DOHH2 (cell line): ENCODE measurements around the gene GZMM.

Experiments
- H3F3A ChIP-seq: fragments of 200-600 bp; sonication (generic), shearing (Covaris generic); 2 replicates; pipeline ENCODE4 v1.6.0; 2016; ENCODE audit warnings: antibody characterized with exemption, mild to moderate bottlenecking; ENCODE audit not compliant: control insufficient read depth, insufficient read depth
- H3K27ac ChIP-seq: fragments of 200-600 bp; sonication (generic); 2 replicates; pipeline ENCODE4 v1.5.1; 2014; ENCODE audit warnings: low read depth, mild to moderate bottlenecking, low read length, moderate library complexity
- H3K27me3 ChIP-seq: fragments of 200-600 bp; sonication (generic); 2 replicates; pipeline ENCODE4 v1.6.1; 2014; ENCODE audit warnings: mild to moderate bottlenecking, low read length, mixed read lengths; ENCODE audit not compliant: control insufficient read depth
- H3K36me3 ChIP-seq: fragments of 200-600 bp; sonication (generic); 2 replicates; pipeline ENCODE4 v1.6.1; 2014; ENCODE audit warnings: mild to moderate bottlenecking, low read length, moderate library complexity, mixed read lengths; ENCODE audit not compliant: control insufficient read depth
- H3K4me1 ChIP-seq: fragments of 200-600 bp; sonication (generic); 2 replicates; pipeline ENCODE4 v1.6.1; 2014; ENCODE audit warnings: mild to moderate bottlenecking, low read length, mixed read lengths; ENCODE audit not compliant: control insufficient read depth
- H3K4me2 ChIP-seq: fragments of 200-600 bp; sonication (generic); 2 replicates; pipeline ENCODE4 v1.6.0; 2014; ENCODE audit warnings: mild to moderate bottlenecking, low read length, moderate library complexity
- H3K4me3 ChIP-seq: fragments of 200-600 bp; sonication (generic); 2 replicates; pipeline ENCODE4 v1.5.1; 2014; ENCODE audit warnings: mild to moderate bottlenecking, low read length, mixed read lengths
- H3K79me2 ChIP-seq: fragments of 200-600 bp; sonication (generic); 2 replicates; pipeline ENCODE4 v1.6.1; 2014; ENCODE audit warnings: mild to moderate bottlenecking, low read length, mixed read lengths; ENCODE audit not compliant: control insufficient read depth
- H3K9me2 ChIP-seq: fragments of 200-600 bp; sonication (generic); replicated peaks from 2 replicates; pipeline ENCODE4 v1.6.1; 2014; ENCODE audit warnings: mild to moderate bottlenecking, low read length, mixed read lengths; ENCODE audit not compliant: control insufficient read depth
- H3K9me3 ChIP-seq: fragments of 200-600 bp; sonication (generic); 2 replicates; pipeline ENCODE4 v1.6.1; 2014; ENCODE audit warnings: antibody characterized with exemption, low read length, mixed read lengths; ENCODE audit not compliant: control insufficient read depth, insufficient read depth
- H4K20me1 ChIP-seq: fragments of 200-600 bp; sonication (generic); 2 replicates; pipeline ENCODE4 v1.6.0; 2014; ENCODE audit warnings: low read depth, mild to moderate bottlenecking, antibody characterized with exemption, low read length, moderate library complexity; ENCODE audit not compliant: control insufficient read depth, insufficient read depth
- CTCF ChIP-seq: fragments of 200-600 bp; sonication (generic); IDR thresholded peaks from one replicate; pipeline ENCODE4 v1.5.1; 2014; ENCODE audit warnings: antibody characterized with exemption, mild to moderate bottlenecking, low read depth, low read length; ENCODE audit not compliant: poor library complexity, severe bottlenecking
- EZH2phosphoT487 ChIP-seq: fragments of 200-600 bp; sonication (generic); IDR thresholded peaks from 2 replicates; pipeline ENCODE4 v1.6.1; 2017; ENCODE audit warnings: borderline replicate concordance, mild to moderate bottlenecking, antibody characterized with exemption, low read length, moderate library complexity, mixed read lengths

GZMM gene

GRCh38 chr19:538641-539428 lies 5.0 kb upstream of the GZMM start:
- Histone ChIP-seq H3F3A (no peaks in the 10 kb centered on the region), H4K20me1 (no peaks in the 10 kb centered on the region; the same call in 1 of the 2 replicates), H3K4me3 (no peak overlapping the region), H3K4me1 (peaks cover 7% of the 10 kb centered on the region), H3K27ac (no peak overlapping the region), H3K27me3 (no peaks in the 10 kb centered on the region), H3K9me3 (no peaks in the 10 kb centered on the region), H3K79me2 (peaks cover 17% of the 10 kb centered on the region), H3K9me2 (no peaks in the 10 kb centered on the region), H3K4me2 (no peak overlapping the region), H3K36me3 (peaks cover 19% of the 10 kb centered on the region)
- TF ChIP-seq CTCF (no peak), EZH2phosphoT487 (no peak)

DNA sequence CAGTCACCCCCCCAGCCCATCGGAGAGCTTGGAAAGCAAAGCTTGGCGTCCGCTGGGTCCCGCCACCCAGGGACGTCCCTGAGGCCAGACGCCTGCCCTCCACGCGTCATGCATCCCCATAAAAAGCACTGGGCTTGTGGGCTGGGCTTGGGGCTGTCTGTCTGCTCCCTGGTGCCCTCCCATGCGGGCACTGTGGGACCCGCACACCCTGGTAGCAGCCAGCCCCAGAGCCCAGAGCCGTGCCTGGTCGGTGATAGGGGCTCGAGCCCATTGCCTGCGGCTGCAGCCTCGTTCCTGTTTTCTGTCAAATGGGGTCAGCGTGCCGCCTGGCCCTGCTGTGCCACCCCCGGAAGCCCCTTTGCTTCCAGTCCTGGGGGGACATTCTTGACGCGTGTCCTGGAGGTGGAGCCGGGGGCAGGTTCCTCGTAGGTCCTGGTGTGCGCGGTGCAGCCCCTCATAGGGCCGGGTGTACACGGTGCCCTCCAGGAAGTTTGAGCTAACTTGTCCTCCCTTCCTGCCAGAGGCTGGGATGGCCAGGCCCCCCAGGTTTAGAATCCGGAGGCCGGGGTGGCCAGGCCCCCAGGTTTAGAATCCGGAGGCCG lies 4.3 kb upstream of the GZMM start:
- no peaks in the 10 kb centered on the region for H3K27me3 ChIP-seq
- H3K27ac ChIP-seq: no peak overlapping the region
- H3K4me1 ChIP-seq: peaks cover 9% of the 10 kb centered on the region
- no peaks in the 10 kb centered on the region for H3K9me2 ChIP-seq
- peaks cover 18% of the 10 kb centered on the region for H3K36me3 ChIP-seq
- H3K4me2 ChIP-seq: no peak overlapping the region
- H3F3A ChIP-seq: no peaks in the 10 kb centered on the region
- no peaks in the 10 kb centered on the region for H4K20me1 ChIP-seq
- H3K4me3 ChIP-seq: no peak overlapping the region
- no peaks in the 10 kb centered on the region for H3K9me3 ChIP-seq
- TF ChIP-seq CTCF: no peak
- TF ChIP-seq EZH2phosphoT487: no peak
- H3K79me2 ChIP-seq: peaks cover 10% of the 10 kb centered on the region

DNA sequence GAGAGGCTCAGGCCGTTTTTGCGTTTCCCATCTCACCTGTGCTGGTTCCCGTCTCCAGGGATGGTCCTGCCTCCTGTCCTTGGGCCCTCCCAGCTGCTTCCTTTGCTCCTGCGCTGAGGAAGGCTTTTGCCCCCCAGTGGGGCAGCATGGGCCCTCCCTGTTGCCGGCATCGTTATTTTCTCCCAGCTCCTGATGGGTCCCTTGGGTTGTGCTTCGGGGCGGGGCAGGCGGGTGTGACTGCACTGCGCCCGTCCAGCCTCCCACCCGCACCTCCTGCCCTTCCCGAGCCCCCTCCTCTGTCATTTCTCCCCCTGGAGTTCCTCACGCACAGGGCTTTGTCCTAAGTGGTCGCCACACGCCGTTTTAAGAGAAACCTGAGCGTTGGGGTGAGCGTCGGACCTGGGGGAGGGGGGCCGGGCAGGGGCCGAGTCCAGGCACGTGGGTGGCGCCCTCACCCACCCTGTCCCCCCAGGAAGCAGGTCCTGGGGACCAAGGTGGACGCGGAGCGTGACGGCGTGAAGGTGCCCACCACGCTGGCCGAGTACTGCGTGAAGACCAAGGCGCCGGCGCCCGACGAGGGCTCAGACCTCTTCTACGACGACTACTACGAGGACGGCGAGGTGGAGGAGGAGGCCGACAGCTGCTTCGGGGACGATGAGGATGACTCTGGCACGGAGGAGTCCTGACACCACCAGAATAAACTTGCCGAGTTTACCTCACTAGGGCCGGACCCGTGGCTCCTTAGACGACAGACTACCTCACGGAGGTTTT lies 2.8 kb upstream of the GZMM start:
- Histone ChIP-seq H3K27me3 (no peaks in the 10 kb centered on the region), H3K4me3 (no peak overlapping the region), H3K4me1 (peaks cover 9% of the 10 kb centered on the region), H3K27ac (no peak overlapping the region), H3K4me2 (no peak overlapping the region), H3K36me3 (peaks cover 12% of the 10 kb centered on the region), H3F3A (no peaks in the 10 kb centered on the region), H3K9me3 (no peaks in the 10 kb centered on the region), H4K20me1 (no peaks in the 10 kb centered on the region), H3K9me2 (no peaks in the 10 kb centered on the region), H3K79me2 (no peaks in the 10 kb centered on the region)
- TF ChIP-seq CTCF: no peak
- TF ChIP-seq EZH2phosphoT487: no peak
